ENCODE measurements around the gene RAD51B. TPM values are rescaled to one million over a fixed set of nuclear protein-coding genes. Genes with fewer than 3 reads are reported as not detected.

RAD51B gene
- total and polyA plus RNA-seq, 2 of the 13 experiments (the other 11 are each of a cell fraction or from before 2014, with no cell fraction given) = 7.0 to 9.5 TPM

GRCh38 chr14:68160779-68161546, 341.4 kb downstream of the RAD51B start (continued):
- TF ChIP-seq ZBTB3 (CRISPR knock-in tag; IDR thresholded peaks at IDR 0.05; ENCODE audit: borderline replicate concordance, low read depth) = no peak
- no peak for TF ChIP-seq STAT5B (CRISPR knock-in tag; IDR thresholded peaks at IDR 0.05)
- no peak for TF ChIP-seq HNRNPH1 (optimal IDR thresholded peaks at IDR 0.05; ENCODE audit: low read depth, low read length)
- no peak for TF ChIP-seq PCBP2 (optimal IDR thresholded peaks at IDR 0.05; ENCODE audit: low read depth, low read length, poor library complexity, severe bottlenecking)
- no peak for TF ChIP-seq CSRNP2 (CRISPR knock-in tag; conservative IDR thresholded peaks at IDR 0.05; ENCODE audit: low read depth)
- no peak for TF ChIP-seq PAWR (CRISPR knock-in tag; IDR thresholded peaks at IDR 0.05; ENCODE audit: borderline replicate concordance)
- TF ChIP-seq SRSF9 (IDR thresholded peaks at IDR 0.05; ENCODE audit: borderline replicate concordance, insufficient read depth, low read depth, low read length, poor library complexity, severe bottlenecking) = no peak
- no peak for TF ChIP-seq CCDC6 (CRISPR knock-in tag; IDR thresholded peaks at IDR 0.05)

GRCh38 chr14:68162887-68163286, 343.3 kb downstream of the RAD51B start:
- CTCF ChIA-PET (ENCODE audit: low intra/inter-chr PET ratio, low total read pairs) = no interaction called here
- intact Hi-C loops (cut with micrococcal nuclease; ENCODE audit: unreplicated experiment) = no loop called here
- TF ChIP-seq RXRB (CRISPR knock-in tag; IDR thresholded peaks at IDR 0.05; ENCODE audit: borderline replicate concordance) (no peak), YEATS2 (CRISPR knock-in tag; IDR thresholded peaks at IDR 0.05; ENCODE audit: borderline replicate concordance) (no peak), ARHGAP35 (CRISPR knock-in tag; IDR thresholded peaks at IDR 0.05; ENCODE audit: borderline replicate concordance) (no peak), MTF1 (CRISPR knock-in tag; IDR thresholded peaks at IDR 0.05) (no peak), RBM22 (optimal IDR thresholded peaks at IDR 0.05; ENCODE audit: low read length) (no peak), SAP130 (CRISPR knock-in tag; IDR thresholded peaks at IDR 0.05; ENCODE audit: low read depth) (no peak), ZNF646 (CRISPR knock-in tag; IDR thresholded peaks at IDR 0.05) (no peak)

More at GRCh38 chr14:68162887-68163286, 343.3 kb downstream of the RAD51B start:
- Histone ChIP-seq H3K36me3 (replicated peaks in 1 of 2; ENCODE audit: control insufficient read depth in 1 of 2, insufficient read depth in 2 of 2, low read length in 2 of 2) (no peaks in the 10 kb centered on the region), H3K9ac (ENCODE audit: insufficient read depth, low read depth, low read length) (no peak overlapping the region), H3K4me1 (ENCODE audit: insufficient read depth, low read length) (peaks cover 42% of the 10 kb centered on the region), H3K27ac (ENCODE audit: extremely low read length, insufficient read depth, low read length) (no peak overlapping the region), H3K4me2 (ENCODE audit: low read depth, low read length) (no peak overlapping the region), H3K79me2 (ENCODE audit: insufficient read depth, low read length) (no peaks in the 10 kb centered on the region), H3K4me3 (replicated peaks in 1 of 3; ENCODE audit: insufficient read depth in 1 of 3, low read depth in 2 of 3, low read length in 3 of 3) (no peak overlapping the region), H2AFZ (ENCODE audit: low read length) (no peak overlapping the region), H4K20me1 (ENCODE audit: insufficient read depth, low read length) (no peaks in the 10 kb centered on the region), H3K27me3 (ENCODE audit: control insufficient read depth in 1 of 2, insufficient read depth in 2 of 2, low read length in 2 of 2) (no peaks in the 10 kb centered on the region), H3K9me3 (ENCODE audit: low read length) (no peaks in the 10 kb centered on the region)
- FAIRE-seq (no peak), ATAC-seq (no peak), DNase-seq (ENCODE audit: low spot score) (no peak)
- 92% methylated on average over 4 of the region's 4 CpGs for WGBS (ENCODE audit: low lambda C conversion rate)
- BruUV-seq (replicated peaks) = no TSS peak
- in situ Hi-C loops (cut with HindIII; ENCODE audit: extremely low pct_ligation_motif_present, low pct_unique_long_range_greater_than_20kb) = no loop called here
- POLR2A ChIA-PET = no interaction called here

Data from HepG2 (cell line).